ENCODE data around the gene ARHGAP28. TPM values are rescaled to one million over a fixed set of nuclear protein-coding genes. Genes with fewer than 3 reads are reported as not detected.

Gene ARHGAP28
- total RNA-seq, 4 donors from 2014 or later, result 2.5 to 11.1 (median 5.5) TPM

- WGBS, result 53% methylated on average over 6 of the region's 6 CpGs
- H3K27ac ChIP-seq, result peak overlapping the region; percentile 12
- TF ChIP-seq POLR2A (IDR thresholded peaks at IDR 0.05), result no peak
- TF ChIP-seq POLR2AphosphoS5 (IDR thresholded peaks at IDR 0.05), result no peak
- no peak for TF ChIP-seq CTCF (IDR thresholded peaks at IDR 0.05)
- peaks cover 9% of the 10 kb centered on the region for H3K4me1 ChIP-seq
- no peaks in the 10 kb centered on the region for H3K36me3 ChIP-seq
- H3K27me3 ChIP-seq, result no peaks in the 10 kb centered on the region
- no peak for DNase-seq (ENCODE audit: low spot score in 2 of 2)
- no peaks in the 10 kb centered on the region for H3K9me3 ChIP-seq
- H3K4me3 ChIP-seq, result no peak overlapping the region
Observed at GRCh38 chr18:6752202-6752860, 22.8 kb downstream of the ARHGAP28 start.

- peaks cover 9% of the 10 kb centered on the region for H3K4me1 ChIP-seq
- WGBS, result 79% methylated on average over 5 of the region's 5 CpGs
- no peak overlapping the region for H3K27ac ChIP-seq
- H3K4me3 ChIP-seq, result no peak overlapping the region
- DNase-seq (ENCODE audit: low spot score in 2 of 2), result no peak
- no peaks in the 10 kb centered on the region for H3K9me3 ChIP-seq
- TF ChIP-seq CTCF (IDR thresholded peaks at IDR 0.05) (no peak), POLR2AphosphoS5 (IDR thresholded peaks at IDR 0.05) (no peak), EP300 (IDR thresholded peaks at IDR 0.05) (no peak), POLR2A (IDR thresholded peaks at IDR 0.05) (no peak)
- H3K27me3 ChIP-seq, result no peaks in the 10 kb centered on the region
- H3K36me3 ChIP-seq, result no peaks in the 10 kb centered on the region
Observed at GRCh38 chr18:6755107-6755506, 25.6 kb downstream of the ARHGAP28 start.

GRCh38 chr18:6757931-6758330 is 28.4 kb downstream of the ARHGAP28 start:
- H3K4me1 ChIP-seq, result peaks cover 3% of the 10 kb centered on the region
- DNase-seq (ENCODE audit: low spot score in 2 of 2), result no peak
- TF ChIP-seq EP300 (IDR thresholded peaks at IDR 0.05) (no peak), CTCF (IDR thresholded peaks at IDR 0.05) (no peak), POLR2A (IDR thresholded peaks at IDR 0.05) (no peak), POLR2AphosphoS5 (IDR thresholded peaks at IDR 0.05) (no peak)
- whole genome bisulfite sequencing, result 81% methylated on average over 4 of the region's 4 CpGs
- no peaks in the 10 kb centered on the region for H3K9me3 ChIP-seq
- H3K27me3 ChIP-seq, result no peaks in the 10 kb centered on the region
- no peak overlapping the region for H3K4me3 ChIP-seq
- no peaks in the 10 kb centered on the region for H3K36me3 ChIP-seq
- H3K27ac ChIP-seq, result no peak overlapping the region

- no peaks in the 10 kb centered on the region for H3K9me3 ChIP-seq
- peaks cover 3% of the 10 kb centered on the region for H3K4me1 ChIP-seq
- TF ChIP-seq CTCF (IDR thresholded peaks at IDR 0.05) (no peak), EP300 (IDR thresholded peaks at IDR 0.05) (no peak), POLR2A (IDR thresholded peaks at IDR 0.05) (no peak), POLR2AphosphoS5 (IDR thresholded peaks at IDR 0.05) (no peak)
- no peak overlapping the region for H3K4me3 ChIP-seq
- DNase-seq (ENCODE audit: low spot score in 2 of 2), result no peak
- WGBS, result 38% methylated on average over 2 of the region's 2 CpGs
- no peaks in the 10 kb centered on the region for H3K27me3 ChIP-seq
- H3K27ac ChIP-seq, result no peak overlapping the region
- no peaks in the 10 kb centered on the region for H3K36me3 ChIP-seq
Observed at GRCh38 chr18:6759579-6759978, 30.1 kb downstream of the ARHGAP28 start.

GRCh38 chr18:6763524-6763923 is 34.0 kb downstream of the ARHGAP28 start:
- DNase-seq (ENCODE audit: low spot score in 2 of 2), result no peak
- 88% methylated on average over 6 of the region's 6 CpGs for WGBS
- no peak overlapping the region for H3K27ac ChIP-seq

More at GRCh38 chr18:6763524-6763923, 34.0 kb downstream of the ARHGAP28 start:
- H3K27me3 ChIP-seq, result no peaks in the 10 kb centered on the region
- no peaks in the 10 kb centered on the region for H3K4me1 ChIP-seq
- no peaks in the 10 kb centered on the region for H3K36me3 ChIP-seq
- no peaks in the 10 kb centered on the region for H3K9me3 ChIP-seq
- no peak overlapping the region for H3K4me3 ChIP-seq
- TF ChIP-seq CTCF (IDR thresholded peaks at IDR 0.05) (no peak), EP300 (IDR thresholded peaks at IDR 0.05) (no peak), POLR2AphosphoS5 (IDR thresholded peaks at IDR 0.05) (no peak), POLR2A (IDR thresholded peaks at IDR 0.05) (no peak)
